Fibroblast of peridontal ligament (primary cell): ENCODE data around the gene HOGA1.
"Not testable (repeated sequence)": the region's sequence is repeated elsewhere in the genome, so short reads cannot be mapped to it uniquely, and the experiment has no call there.

Experiments
- DNase-seq: peaks from one replicate; pipeline ENCODE4 v3.0.0-alpha.2; 2010; ENCODE audit errors: extremely low read depth

The HOGA1 gene

GRCh38 chr10:97554336-97554735 lies 29.9 kb upstream of the HOGA1 start:
- not testable (repeated sequence) for DNase-seq

DNA sequence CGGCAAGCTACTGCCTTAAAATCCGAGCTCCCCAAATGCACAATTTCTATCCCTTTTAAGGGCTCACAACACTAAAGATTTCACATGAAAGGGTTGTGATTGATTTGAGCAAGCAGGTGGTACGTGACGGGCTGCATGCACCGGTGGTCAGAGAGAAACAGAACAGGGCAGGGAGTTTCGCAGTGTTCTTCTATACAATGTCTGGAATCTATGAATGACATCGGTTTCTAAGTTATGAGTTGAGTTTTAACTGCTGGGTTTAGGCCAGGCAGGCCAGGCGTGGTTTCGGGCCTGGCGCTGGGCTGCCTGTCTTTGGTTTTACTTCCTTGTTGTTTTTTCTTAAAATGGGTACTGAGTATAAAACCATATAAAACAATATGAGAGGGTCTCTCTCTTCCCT lies 28.6 kb upstream of the HOGA1 start:
- DNase-seq = not testable (repeated sequence)

DNA sequence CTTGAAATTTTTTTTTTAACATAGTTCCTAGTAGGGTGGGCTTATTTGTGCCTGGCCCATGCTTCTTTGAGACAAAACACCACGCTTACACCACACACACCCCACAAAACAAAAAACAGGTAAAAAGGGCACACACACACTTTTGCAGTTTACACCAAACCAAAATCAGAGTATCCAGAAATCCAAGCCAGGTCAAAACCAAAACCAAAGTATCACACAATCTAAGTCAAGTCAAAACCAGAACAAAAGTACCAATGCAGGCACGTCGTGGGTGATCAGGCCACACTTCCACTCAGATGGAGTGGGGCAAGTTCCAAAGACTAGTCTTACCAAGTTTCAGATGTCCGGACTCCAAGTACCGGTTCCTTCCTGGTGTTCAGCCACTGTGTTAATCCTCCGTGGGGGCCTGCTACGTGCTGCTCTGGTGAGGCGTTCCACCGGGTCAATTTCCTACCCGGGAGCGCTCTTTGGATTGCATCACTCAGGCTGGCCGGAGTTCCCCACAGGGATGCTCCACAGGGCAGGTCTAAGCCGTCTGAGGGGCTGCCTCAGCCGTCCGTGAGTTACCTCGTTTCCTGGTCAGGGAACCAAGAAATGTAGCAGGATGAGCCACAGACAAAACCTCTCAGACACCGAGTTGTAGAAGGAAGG lies 23.3 kb upstream of the HOGA1 start:
- not testable (repeated sequence) for DNase-seq

DNA sequence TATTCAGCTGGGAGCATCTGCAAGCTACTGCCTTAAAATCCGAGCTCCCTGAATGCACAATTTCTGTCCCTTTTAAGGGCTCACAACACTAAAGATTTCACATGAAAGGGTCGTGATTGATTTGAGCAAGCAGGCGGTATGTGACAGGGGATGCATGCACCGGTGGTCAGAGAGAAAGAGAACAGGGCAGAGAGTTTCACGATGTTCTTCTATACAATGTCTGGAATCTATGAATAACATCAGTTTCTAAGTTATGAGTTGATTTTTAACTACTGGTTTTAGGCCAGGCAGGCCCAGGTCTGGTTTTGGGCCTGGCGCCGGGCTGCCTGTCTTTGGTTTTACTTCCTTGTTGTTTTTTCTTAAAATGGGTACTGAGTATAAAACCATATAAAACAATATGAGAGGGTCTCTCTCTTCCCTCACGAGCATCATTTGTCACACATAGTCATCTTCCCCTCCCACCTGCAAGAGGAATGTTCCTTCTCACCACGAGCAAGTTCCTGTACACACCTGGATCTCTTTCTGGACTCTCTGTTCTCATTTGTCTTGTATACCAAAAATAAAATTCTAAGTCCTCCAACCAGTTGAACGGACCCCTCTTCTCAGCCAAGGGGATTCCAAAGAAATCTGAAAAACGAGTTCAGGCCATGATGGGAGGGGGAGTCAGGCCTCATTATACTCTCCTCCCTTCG lies 22.7 kb upstream of the HOGA1 start:
- DNase-seq = not testable (repeated sequence)

DNA sequence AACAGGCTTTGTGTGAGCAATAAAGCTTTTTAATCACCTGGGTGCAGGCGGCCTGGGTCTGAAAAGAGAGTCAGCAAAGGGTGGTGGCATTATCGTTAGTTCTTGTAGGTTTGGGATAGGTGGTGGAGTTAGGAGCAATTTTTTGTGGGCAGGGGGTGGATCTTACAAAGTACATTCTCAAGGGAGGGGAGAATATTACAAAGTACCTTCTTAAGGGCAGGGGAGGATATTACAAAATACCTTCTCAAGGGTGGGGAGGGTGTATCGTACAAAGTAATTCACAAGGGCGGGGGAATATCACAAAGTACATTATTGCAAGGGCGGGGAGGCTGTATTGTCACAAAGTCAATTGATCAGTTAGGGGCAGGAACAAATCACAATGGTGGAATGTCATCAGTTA lies 21.9 kb upstream of the HOGA1 start:
- not testable (repeated sequence) for DNase-seq

- DNase-seq = no peak
Observed at GRCh38 chr10:97563337-97563736, 20.9 kb upstream of the HOGA1 start.

DNA sequence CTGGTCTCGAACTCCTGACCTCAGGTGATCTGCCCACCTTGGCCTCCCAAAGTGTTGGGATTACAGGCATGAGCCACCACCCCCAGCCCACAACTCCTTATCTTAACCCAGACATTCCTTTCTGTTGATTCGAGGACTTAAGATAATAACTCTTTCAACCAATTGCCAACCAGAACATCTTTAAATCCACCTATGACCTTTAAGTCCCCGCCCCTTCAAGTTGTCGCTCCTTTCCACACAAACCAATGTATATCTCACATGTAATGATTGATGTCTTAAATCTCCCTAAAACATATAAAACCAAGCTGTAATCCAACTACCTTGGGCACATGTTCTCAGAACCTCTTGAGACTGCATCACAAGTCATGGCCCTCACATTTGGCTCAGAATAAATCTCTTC lies 19.4 kb upstream of the HOGA1 start:
- DNase-seq = no peak

GRCh38 chr10:97566336-97566996 lies 17.7 kb upstream of the HOGA1 start:
- no peak for DNase-seq

DNA sequence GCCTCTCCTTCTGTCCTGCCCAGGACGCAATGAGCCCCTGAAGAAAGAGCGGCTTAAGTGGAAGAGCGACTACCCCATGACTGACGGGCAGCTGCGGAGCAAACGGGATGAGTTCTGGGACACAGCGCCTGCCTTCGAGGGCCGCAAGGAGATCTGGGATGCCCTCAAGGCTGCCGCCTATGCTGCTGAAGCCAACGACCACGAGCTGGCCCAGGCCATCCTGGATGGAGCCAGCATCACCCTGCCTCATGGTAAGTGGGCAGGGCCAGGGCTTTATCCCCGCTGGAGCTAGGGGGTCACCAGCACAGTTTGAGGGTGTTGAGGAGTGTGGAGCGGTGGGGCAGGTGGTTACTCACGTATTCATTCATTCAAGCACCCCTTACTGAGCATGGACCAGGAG lies 16.3 kb upstream of the HOGA1 start:
- no peak for DNase-seq

GRCh38 chr10:97570146-97570788 lies 13.9 kb upstream of the HOGA1 start:
- DNase-seq = no peak

GRCh38 chr10:97570789-97571471 lies 13.3 kb upstream of the HOGA1 start:
- DNase-seq = no peak

DNA sequence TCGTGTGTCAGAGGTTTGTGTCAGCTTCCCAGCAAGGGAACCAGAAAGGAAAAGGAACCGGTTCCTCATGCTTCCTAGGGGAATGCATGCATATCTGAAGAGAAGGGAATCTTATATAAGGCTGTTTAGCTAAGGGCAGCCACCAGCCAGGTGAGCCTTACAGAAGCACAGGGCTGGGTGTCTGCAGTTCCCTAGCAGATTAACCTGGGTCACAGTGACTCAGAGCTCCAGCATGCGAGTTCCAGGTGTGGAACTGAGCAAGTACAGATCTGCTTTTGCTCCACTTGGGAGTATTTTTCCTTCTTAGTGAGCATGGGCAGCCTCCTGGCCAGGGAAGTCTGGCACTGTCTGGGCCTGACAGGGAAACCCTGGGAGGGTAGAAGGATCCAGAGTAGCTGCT lies 12.6 kb upstream of the HOGA1 start:
- no peak for DNase-seq

GRCh38 chr10:97572214-97572989 lies 11.8 kb upstream of the HOGA1 start, which contains the start of gene ANKRD2:
TSS of gene ANKRD2 (plus strand) at chr10:97572779. CDS start at chr10:97572789, 10 bp downstream.
- peak; percentile 80 for DNase-seq

- no peak for DNase-seq
Observed at GRCh38 chr10:97573021-97573420, 11.2 kb upstream of the HOGA1 start.

- DNase-seq = no peak
Observed at GRCh38 chr10:97573672-97574071, 10.5 kb upstream of the HOGA1 start.

DNA sequence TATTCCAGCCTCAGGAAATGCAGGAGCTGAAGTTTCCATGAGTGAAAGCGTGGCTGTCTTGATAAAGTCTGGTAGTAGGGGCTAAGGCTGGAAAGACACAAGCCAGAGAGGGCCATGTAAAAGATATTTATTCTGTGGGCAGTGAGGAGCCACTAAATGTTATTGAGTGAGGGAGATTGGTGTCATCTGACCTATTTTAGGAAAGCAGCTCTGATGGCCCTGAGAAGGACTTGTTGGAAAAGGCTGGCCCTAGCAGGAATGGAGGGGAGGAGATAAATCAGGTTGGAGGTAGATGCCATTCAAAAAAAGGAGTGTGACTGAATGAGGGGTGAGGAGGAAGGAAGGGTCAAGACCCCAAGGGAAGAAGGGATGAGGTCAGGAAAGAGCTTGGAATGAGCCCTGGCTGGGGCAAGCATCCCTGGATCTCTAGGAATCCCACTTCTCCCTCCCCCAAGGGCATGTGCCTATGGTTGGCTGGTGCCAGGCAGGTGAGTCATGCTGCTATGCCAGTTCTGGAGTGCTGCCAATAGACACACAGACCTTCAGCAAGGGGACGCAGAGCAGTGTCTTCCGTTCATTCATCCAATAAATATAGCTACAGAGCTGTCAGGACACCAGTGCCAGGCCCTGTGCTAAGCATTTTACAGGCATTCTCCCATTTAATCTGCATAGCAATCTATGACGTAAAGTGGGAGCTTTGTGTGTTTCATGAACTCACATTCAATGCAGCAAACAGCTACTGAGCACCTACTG lies 9.6 kb upstream of the HOGA1 start:
- peak; percentile 60 for DNase-seq

- no peak for DNase-seq
Observed at GRCh38 chr10:97575127-97575668, 9.0 kb upstream of the HOGA1 start.

DNA sequence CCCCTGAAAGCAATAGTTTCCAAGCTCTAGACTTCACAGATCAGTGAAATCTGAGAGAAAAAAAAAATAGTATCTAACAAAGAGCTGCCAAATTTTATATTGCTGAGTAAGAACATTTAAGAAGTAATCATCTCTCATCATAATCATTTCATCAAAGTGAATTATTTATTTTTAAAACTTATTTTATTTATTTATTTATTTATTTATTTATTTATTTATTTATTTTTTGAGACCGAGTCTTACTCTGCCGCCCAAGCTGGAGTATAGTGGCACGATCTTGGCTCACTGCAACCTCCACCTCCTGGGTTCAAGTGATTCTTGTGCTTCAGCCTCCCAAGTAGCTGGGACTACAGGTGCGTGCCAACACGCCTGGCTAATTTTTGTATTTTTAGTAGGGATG lies 7.7 kb upstream of the HOGA1 start:
- DNase-seq = not testable (repeated sequence)

- DNase-seq = no peak
Observed at GRCh38 chr10:97577701-97578100, 6.5 kb upstream of the HOGA1 start.
